Immature natural killer cell (primary cell): ENCODE measurements around the gene PPP3CA. TPM values are rescaled to one million over a fixed set of nuclear protein-coding genes. Genes with fewer than 3 reads are reported as not detected.

Experiments used
- DNase-seq, 3 donors: peaks; one replicate each; pipeline ENCODE4 v3.0.0; 2022; ENCODE audit warnings: mixed read lengths in 1 of 3
- H3K27ac Mint-ChIP-seq, 6 donors: one replicate each; pipeline ENCODE4 v1.8.0; 2020; ENCODE audit warnings: mixed read lengths in 6 of 6, mild to moderate bottlenecking in 5 of 6, inconsistent platforms in 4 of 6, moderate library complexity in 3 of 6
- H3K27me3 Mint-ChIP-seq, 3 donors: one replicate each; pipeline ENCODE4 v1.8.0; 2020 to 2021; ENCODE audit warnings: low read depth in 3 of 3, mild to moderate bottlenecking in 3 of 3, mixed read lengths in 3 of 3, moderate library complexity in 3 of 3, inconsistent platforms in 1 of 3
- H3K36me3 Mint-ChIP-seq, 3 donors: one replicate each; pipeline ENCODE4 v1.8.0; 2020; ENCODE audit warnings: mixed read lengths in 3 of 3, inconsistent platforms in 2 of 3, mild to moderate bottlenecking in 2 of 3
- H3K4me1 Mint-ChIP-seq, 2 donors: one replicate each; pipeline ENCODE4 v1.8.0; 2020; ENCODE audit warnings: inconsistent platforms in 2 of 2, mild to moderate bottlenecking in 2 of 2, mixed read lengths in 2 of 2, moderate library complexity in 1 of 2
- H3K4me3 Mint-ChIP-seq, 5 donors: one replicate each; pipeline ENCODE4 v1.8.0; 2020; ENCODE audit warnings: mild to moderate bottlenecking in 5 of 5, mixed read lengths in 5 of 5, inconsistent platforms in 3 of 5, moderate library complexity in 3 of 5
- H3K9me3 Mint-ChIP-seq, 6 donors: one replicate each; pipeline ENCODE4 v1.8.0; 2020; ENCODE audit warnings: mild to moderate bottlenecking in 6 of 6, mixed read lengths in 6 of 6, inconsistent platforms in 4 of 6, moderate library complexity in 3 of 6
- polyA plus RNA-seq, 3 donors: library from polyadenylated mRNA; unstranded; fragments of 300-500 nt; fragmentation: Illumina TruSeq; gene quantifications; one replicate each; pipeline ENCODE4 v1.2.3, GENCODE V29; 2021

PPP3CA gene
- polyA plus RNA-seq, 3 donors from 2014 or later: 9.4 to 13.6 (median 10.8) TPM

DNA sequence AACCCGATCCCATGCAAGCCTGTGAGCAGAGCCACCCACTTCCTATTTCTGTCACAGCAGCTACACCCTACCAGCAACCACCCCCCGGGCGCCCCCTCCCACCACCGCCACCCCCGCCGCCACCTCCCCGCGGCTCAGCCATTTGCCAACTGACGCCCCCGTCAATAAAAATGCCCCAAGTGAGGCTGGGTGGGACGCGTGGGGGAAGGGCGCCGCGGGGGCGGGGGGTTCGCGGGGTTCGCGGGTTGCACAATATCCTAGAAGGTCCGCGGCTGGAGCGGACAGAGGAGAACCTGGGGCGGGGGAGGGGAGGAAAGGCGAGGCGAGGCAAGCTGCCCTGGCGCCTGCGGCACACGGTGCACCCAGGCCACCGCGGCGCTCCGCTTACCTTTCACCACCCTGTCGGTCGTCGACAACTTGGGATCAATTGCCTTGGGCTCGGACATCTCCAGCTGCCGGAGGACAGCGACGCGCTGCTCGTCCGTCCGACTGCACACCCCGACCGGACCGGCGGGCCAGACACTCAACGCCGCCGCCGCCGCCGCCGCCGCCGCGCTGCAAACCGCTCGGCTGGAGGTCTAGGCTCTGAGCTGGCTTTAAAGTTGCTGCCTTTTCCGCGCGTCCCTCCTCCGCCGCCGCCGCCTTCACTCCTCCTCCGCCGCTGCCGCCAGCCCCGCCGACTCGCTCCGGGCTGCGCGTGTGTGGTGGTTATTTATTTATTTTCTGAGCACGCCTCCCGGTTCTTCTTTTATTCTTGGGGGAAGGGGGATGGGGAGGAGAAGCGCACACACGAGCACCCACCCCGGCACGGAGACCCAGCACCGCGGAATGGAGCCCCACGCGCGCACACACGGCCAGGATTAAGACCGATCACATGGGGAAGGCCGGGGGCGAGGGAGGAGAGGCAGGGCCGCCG lies 717 bp downstream of the PPP3CA start:
- Mint-ChIP-seq H3K27me3 (peaks cover 13 to 23% (median 19%) of the 10 kb centered on the region in 3 donors), H3K36me3 (no peaks in the 10 kb centered on the region), H3K9me3 (no peaks in the 10 kb centered on the region), H3K27ac (peak overlapping the region; percentile 91 to 96 (median 95)), H3K4me1 (peaks cover 42 to 56% of the 10 kb centered on the region in 2 donors), H3K4me3 (peak overlapping the region; percentile 95 to 98 (median 98))
- DNase-seq: peak; percentile 70 to 74 (median 74)

DNA sequence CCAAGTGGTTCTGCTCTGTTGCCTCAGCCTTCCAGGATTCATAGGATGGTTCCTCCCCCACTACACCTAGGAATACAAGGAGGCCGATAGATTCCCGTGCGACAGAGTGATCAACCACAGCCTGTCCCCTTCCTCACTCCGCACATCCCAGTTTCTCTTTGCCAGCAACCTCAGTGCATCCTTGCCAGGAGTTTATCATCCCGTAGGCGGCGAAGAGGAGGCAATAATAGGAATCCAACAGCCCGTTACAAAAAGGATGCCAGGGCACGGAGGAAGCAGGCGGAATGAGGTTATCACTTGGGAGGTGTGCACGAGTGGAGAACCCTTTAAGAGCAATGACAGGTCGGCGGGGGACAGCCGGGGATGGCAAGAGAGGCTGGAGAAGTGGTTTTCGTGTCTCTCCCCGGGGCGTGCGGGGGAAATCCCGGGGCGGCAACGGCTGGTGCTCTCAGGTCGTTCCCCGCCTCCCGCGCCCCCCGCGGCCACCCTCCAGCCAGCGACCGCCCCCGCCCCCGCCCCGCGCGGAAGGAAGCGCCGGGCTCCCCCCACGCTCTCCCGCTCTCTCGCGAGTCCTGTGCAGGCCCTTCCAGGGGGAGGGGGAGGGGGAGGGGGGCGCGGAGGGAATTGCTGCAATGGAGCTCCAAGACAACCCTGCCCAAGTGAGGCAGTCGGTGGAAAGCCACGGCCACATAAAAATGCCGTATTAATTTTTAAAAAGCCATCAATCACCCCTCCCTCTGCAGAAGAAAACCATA lies 1.6 kb downstream of the PPP3CA start:
- H3K27ac Mint-ChIP-seq: peak overlapping the region; percentile 91 to 96 (median 96)
- peaks cover 47 to 64% of the 10 kb centered on the region in 2 donors for H3K4me1 Mint-ChIP-seq
- no peaks in the 10 kb centered on the region for H3K9me3 Mint-ChIP-seq
- peak overlapping the region; percentile 96 to 99 (median 98) for H3K4me3 Mint-ChIP-seq
- H3K27me3 Mint-ChIP-seq: peaks cover 13 to 23% (median 19%) of the 10 kb centered on the region in 3 donors
- DNase-seq: peak; percentile 77 to 79 (median 78)
- H3K36me3 Mint-ChIP-seq: no peaks in the 10 kb centered on the region

GRCh38 chr4:101345271-101345595 lies 2.1 kb downstream of the PPP3CA start:
- H3K4me3 Mint-ChIP-seq: peak overlapping the region; percentile 96 to 99 (median 98)

GRCh38 chr4:101339332-101339731 lies 8.0 kb downstream of the PPP3CA start:
- Mint-ChIP-seq H3K36me3 (no peaks in the 10 kb centered on the region), H3K27me3 (peaks cover 0 to 3% (median 1%) of the 10 kb centered on the region in 3 donors), H3K4me3 (no peak overlapping the region), H3K27ac (peak overlapping the region in 2 of 6 donors; percentile 25 to 39), H3K9me3 (no peaks in the 10 kb centered on the region), H3K4me1 (peaks cover 72 to 92% of the 10 kb centered on the region in 2 donors)
- no peak for DNase-seq

More at GRCh38 chr4:101345271-101345595, 2.1 kb downstream of the PPP3CA start:
- DNase-seq: peak in 1 of 3 donors; percentile 15
- no peaks in the 10 kb centered on the region for H3K9me3 Mint-ChIP-seq
- peaks cover 13 to 23% (median 19%) of the 10 kb centered on the region in 3 donors for H3K27me3 Mint-ChIP-seq
- peaks cover 51 to 69% of the 10 kb centered on the region in 2 donors for H3K4me1 Mint-ChIP-seq
- no peaks in the 10 kb centered on the region for H3K36me3 Mint-ChIP-seq
- peak overlapping the region; percentile 90 to 96 (median 94) for H3K27ac Mint-ChIP-seq

DNA sequence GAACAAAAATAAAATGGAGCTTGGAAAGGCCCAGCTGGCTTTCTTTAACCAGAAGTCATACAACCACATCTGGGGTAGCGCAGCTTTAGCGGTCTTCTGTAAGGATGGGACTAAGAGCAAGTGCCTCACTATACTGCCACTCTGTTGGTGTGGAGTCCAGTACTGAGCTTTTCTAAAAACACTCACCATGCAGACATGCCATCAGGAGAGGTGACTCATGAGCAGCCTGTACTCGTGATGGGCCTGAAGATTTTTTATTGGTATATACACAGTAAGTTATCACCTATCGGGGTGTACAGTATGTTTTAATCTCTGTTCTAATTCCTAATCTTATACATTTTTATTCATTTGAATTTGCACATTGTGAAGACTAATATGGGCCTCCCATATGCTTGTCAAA lies 9.6 kb downstream of the PPP3CA start:
- Mint-ChIP-seq H3K27me3 (peaks cover 0 to 3% (median 1%) of the 10 kb centered on the region in 3 donors), H3K4me1 (peaks cover 71 to 92% of the 10 kb centered on the region in 2 donors), H3K27ac (peak overlapping the region; percentile 67 to 89 (median 76)), H3K9me3 (no peaks in the 10 kb centered on the region), H3K36me3 (no peaks in the 10 kb centered on the region), H3K4me3 (no peak overlapping the region)
- no peak for DNase-seq

DNA sequence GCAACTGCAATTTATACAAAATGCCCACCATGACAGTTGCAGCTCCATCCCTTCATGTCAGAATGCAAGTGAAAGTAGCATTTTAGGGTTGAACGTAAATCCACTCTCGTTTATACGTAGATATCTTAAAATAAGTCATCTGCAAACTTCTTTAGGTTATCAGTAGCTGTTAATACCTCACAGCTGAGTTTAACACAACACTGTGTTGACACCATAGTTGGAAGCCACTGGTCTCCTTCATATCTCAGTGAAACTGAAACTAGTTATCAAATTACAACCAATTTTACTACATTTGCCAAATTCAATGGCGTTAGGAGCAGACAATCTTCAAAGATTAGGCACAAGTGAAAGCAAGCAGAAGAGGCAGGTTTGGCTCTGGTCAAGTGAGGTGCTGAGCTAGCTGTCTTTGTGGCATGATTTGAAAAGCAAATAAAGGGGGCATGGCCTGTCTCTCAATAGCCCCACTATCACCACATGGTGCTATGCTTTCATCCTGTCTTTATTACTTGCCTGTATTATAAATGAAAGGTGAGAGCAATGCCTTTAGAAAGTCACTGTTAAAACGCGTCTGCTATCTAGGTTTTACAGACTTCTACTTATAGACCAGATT lies 12.3 kb downstream of the PPP3CA start:
- Mint-ChIP-seq H3K36me3 (no peaks in the 10 kb centered on the region), H3K27ac (peak overlapping the region; percentile 86 to 93 (median 88)), H3K4me1 (peaks cover 64 to 96% of the 10 kb centered on the region in 2 donors), H3K27me3 (peaks cover 0 to 3% (median 1%) of the 10 kb centered on the region in 3 donors), H3K4me3 (peak overlapping the region; percentile 61 to 82 (median 66)), H3K9me3 (no peaks in the 10 kb centered on the region)
- DNase-seq: peak; percentile 46 to 60 (median 59)

DNA sequence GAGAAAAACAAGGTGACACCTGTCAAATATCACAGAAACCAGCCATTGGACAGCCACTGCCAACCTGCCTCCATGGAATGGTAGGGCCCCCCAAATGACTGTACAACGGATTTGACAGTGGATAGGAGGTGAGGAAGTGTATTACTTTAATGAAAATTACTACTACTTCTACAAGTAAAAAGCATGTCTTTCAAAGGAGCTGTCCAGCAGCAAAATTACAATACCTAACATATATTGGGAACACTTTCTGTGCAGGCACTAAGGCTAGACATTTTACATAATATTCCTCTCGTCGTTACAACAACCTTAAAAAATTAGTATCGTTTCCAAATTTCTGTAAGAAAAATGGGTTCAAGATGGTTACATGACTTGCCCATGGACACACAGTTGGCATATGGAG lies 14.9 kb downstream of the PPP3CA start:
- Mint-ChIP-seq H3K27ac (peak overlapping the region in 1 of 6 donors; percentile 54), H3K4me1 (peaks cover 71 to 96% of the 10 kb centered on the region in 2 donors), H3K4me3 (peak overlapping the region in 1 of 5 donors; percentile 31), H3K36me3 (no peaks in the 10 kb centered on the region), H3K9me3 (no peaks in the 10 kb centered on the region), H3K27me3 (peaks cover 0 to 3% (median 1%) of the 10 kb centered on the region in 3 donors)
- DNase-seq: no peak

DNA sequence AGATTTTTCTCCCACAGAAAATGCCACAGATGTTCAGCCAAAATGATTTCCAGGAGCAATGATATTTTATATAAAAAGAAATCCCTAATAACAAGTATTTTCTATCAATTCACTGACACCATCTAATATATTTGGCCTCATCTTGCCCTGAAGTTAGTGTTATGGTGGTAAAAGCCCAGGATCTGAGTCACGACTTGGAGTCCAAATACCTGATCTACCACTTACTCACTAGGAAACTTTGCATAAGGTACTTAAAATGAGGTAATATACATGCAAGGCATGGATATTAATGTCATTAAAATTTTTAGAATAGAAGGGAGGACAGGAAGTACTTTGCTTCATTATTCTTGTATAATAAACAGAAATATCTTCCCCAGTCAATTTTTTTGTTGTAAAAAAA lies 16.3 kb downstream of the PPP3CA start:
- Mint-ChIP-seq H3K27me3 (peaks cover 0 to 3% (median 1%) of the 10 kb centered on the region in 3 donors), H3K36me3 (no peaks in the 10 kb centered on the region), H3K27ac (peak overlapping the region in 3 of 6 donors; percentile 16 to 54 (median 43)), H3K4me3 (no peak overlapping the region), H3K9me3 (no peaks in the 10 kb centered on the region), H3K4me1 (peaks cover 73 to 98% of the 10 kb centered on the region in 2 donors)
- DNase-seq: no peak

- Mint-ChIP-seq H3K4me1 (peaks cover 69 to 100% of the 10 kb centered on the region in 2 donors), H3K36me3 (no peaks in the 10 kb centered on the region), H3K4me3 (peak overlapping the region in 2 of 5 donors; percentile 24 to 36), H3K27me3 (no peaks in the 10 kb centered on the region), H3K27ac (peak overlapping the region; percentile 38 to 97 (median 74)), H3K9me3 (no peaks in the 10 kb centered on the region)
- DNase-seq: no peak
These were observed 17.7 kb downstream of the PPP3CA start for GRCh38 chr4:101329592-101329991.

DNA sequence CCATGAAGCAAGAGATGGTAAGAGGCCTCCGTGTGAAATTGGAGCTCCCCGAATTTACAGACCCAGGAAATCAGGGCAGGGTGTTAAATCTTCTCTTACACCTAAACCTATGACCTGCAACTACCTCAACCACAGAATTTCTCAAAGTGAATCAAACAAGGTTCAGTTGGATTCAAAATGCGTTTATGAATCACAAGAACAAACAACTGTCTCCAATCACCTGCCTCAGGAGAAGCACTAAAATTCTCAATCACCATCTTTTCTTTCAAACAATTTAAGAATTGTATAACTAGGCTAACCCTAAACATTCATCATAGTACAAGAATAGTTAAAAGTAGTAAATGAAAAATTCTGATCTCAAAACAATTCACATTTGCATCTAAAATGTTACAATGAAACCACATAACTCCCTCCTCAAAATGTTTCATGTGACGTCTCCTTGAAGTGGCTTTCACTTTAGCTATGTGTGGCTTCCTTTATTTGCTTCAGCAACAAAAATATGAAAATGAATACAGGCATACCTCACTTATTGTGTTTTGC lies 19.2 kb downstream of the PPP3CA start:
- peaks cover 69 to 100% of the 10 kb centered on the region in 2 donors for H3K4me1 Mint-ChIP-seq
- no peaks in the 10 kb centered on the region for H3K27me3 Mint-ChIP-seq
- peak; percentile 59 to 69 (median 61) for DNase-seq

DNA sequence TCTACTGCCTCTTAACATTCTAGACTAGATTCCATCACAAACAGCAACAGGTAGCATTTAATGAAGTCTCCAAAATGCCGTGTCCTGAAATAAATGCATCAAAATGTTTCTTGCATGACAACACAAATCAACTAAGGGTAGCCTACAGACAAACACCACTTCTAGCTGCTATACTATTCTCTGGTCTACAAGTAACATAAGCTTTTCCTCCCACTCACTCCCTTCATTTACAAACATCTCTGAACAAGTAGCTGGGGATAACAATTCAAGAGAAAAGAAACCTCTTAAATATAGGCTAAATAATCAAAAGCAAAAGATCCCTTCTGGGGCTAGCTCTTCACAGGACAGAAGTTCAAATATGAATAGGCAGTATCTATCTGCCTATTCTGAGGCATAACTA lies 20.8 kb downstream of the PPP3CA start:
- Mint-ChIP-seq H3K27me3 (no peaks in the 10 kb centered on the region), H3K4me3 (peak overlapping the region; percentile 6 to 66 (median 38)), H3K36me3 (no peaks in the 10 kb centered on the region), H3K9me3 (no peaks in the 10 kb centered on the region), H3K4me1 (peaks cover 76 to 97% of the 10 kb centered on the region in 2 donors), H3K27ac (peak overlapping the region; percentile 90 to 97 (median 94))
- DNase-seq: no peak

More for the DNA sequence above, 19.2 kb downstream of the PPP3CA start:
- no peaks in the 10 kb centered on the region for H3K36me3 Mint-ChIP-seq
- H3K4me3 Mint-ChIP-seq: peak overlapping the region; percentile 59 to 89 (median 80)
- H3K9me3 Mint-ChIP-seq: no peaks in the 10 kb centered on the region
- H3K27ac Mint-ChIP-seq: peak overlapping the region; percentile 90 to 97 (median 94)

DNA sequence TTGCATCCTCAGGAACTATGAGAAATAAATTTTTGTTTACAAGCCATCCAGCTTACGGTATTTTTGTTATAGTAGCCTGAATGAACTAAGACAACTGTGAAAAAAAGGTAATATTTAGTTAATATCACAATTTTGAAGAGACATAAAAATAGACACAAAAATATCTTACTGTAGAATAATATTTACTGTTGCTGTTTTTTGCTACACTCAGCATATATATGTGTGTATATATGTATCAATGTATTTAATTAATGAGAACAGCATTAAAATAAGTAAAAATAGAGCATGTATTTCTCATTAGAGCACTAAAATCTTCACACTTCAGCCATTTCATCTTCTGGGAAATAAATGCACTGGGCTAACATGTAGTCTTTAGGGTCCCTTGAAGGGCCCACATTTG lies 24.6 kb downstream of the PPP3CA start:
- no peaks in the 10 kb centered on the region for H3K27me3 Mint-ChIP-seq
- no peaks in the 10 kb centered on the region for H3K36me3 Mint-ChIP-seq
- no peaks in the 10 kb centered on the region for H3K9me3 Mint-ChIP-seq
- no peak for DNase-seq
- no peak overlapping the region for H3K4me3 Mint-ChIP-seq
- H3K4me1 Mint-ChIP-seq: peaks cover 67 to 96% of the 10 kb centered on the region in 2 donors
- H3K27ac Mint-ChIP-seq: no peak overlapping the region

DNA sequence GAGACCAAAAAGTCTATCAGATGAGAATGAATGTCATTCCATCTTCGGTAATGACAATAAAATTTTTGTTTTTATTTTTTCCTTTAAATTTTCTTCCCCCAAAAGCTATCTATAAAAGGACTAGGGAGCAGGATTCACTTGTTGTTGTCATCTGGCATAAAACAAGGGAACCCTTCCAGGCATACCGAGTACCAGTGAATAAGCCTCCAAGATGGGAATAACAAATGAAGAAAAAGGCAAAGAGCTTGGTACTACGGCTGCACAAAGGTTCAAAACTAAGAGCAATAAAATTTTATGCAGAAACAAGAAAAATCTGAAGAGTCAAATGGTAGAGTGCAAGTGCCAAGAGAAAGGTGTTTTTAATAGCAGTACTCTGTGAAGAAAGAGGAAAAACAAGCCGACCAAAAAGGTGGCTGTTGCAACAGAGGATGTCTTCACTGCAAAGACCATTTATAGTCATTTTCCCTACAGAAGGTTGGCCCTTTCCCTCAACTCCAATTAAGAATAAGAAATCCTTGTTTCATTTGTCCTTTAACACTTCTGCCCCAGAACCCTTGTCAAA lies 25.8 kb downstream of the PPP3CA start:
- Mint-ChIP-seq H3K27ac (peak overlapping the region in 4 of 6 donors; percentile 15 to 55 (median 35)), H3K27me3 (no peaks in the 10 kb centered on the region), H3K9me3 (no peaks in the 10 kb centered on the region), H3K4me3 (no peak overlapping the region), H3K4me1 (peaks cover 59 to 96% of the 10 kb centered on the region in 2 donors), H3K36me3 (no peaks in the 10 kb centered on the region)
- no peak for DNase-seq
